DOHH2 (cell line): ENCODE results near the gene LBR.
"Not testable (repeated sequence)": the region's sequence is repeated elsewhere in the genome, so short reads cannot be mapped to it uniquely, and the experiment has no call there.

ENCODE experiments used
- H3F3A ChIP-seq: fragments of 200-600 bp; sonication (generic), shearing (Covaris generic); 2 replicates; pipeline ENCODE4 v1.6.0; 2016; ENCODE audit warnings: antibody characterized with exemption, mild to moderate bottlenecking; ENCODE audit not compliant: control insufficient read depth, insufficient read depth
- H3K27ac ChIP-seq: fragments of 200-600 bp; sonication (generic); 2 replicates; pipeline ENCODE4 v1.5.1; 2014; ENCODE audit warnings: low read depth, mild to moderate bottlenecking, low read length, moderate library complexity
- H3K27me3 ChIP-seq: fragments of 200-600 bp; sonication (generic); 2 replicates; pipeline ENCODE4 v1.6.1; 2014; ENCODE audit warnings: mild to moderate bottlenecking, low read length, mixed read lengths; ENCODE audit not compliant: control insufficient read depth
- H3K36me3 ChIP-seq: fragments of 200-600 bp; sonication (generic); 2 replicates; pipeline ENCODE4 v1.6.1; 2014; ENCODE audit warnings: mild to moderate bottlenecking, low read length, moderate library complexity, mixed read lengths; ENCODE audit not compliant: control insufficient read depth
- H3K4me1 ChIP-seq: fragments of 200-600 bp; sonication (generic); 2 replicates; pipeline ENCODE4 v1.6.1; 2014; ENCODE audit warnings: mild to moderate bottlenecking, low read length, mixed read lengths; ENCODE audit not compliant: control insufficient read depth
- H3K4me2 ChIP-seq: fragments of 200-600 bp; sonication (generic); 2 replicates; pipeline ENCODE4 v1.6.0; 2014; ENCODE audit warnings: mild to moderate bottlenecking, low read length, moderate library complexity
- H3K4me3 ChIP-seq: fragments of 200-600 bp; sonication (generic); 2 replicates; pipeline ENCODE4 v1.5.1; 2014; ENCODE audit warnings: mild to moderate bottlenecking, low read length, mixed read lengths
- H3K79me2 ChIP-seq: fragments of 200-600 bp; sonication (generic); 2 replicates; pipeline ENCODE4 v1.6.1; 2014; ENCODE audit warnings: mild to moderate bottlenecking, low read length, mixed read lengths; ENCODE audit not compliant: control insufficient read depth
- H3K9me2 ChIP-seq: fragments of 200-600 bp; sonication (generic); replicated peaks from 2 replicates; pipeline ENCODE4 v1.6.1; 2014; ENCODE audit warnings: mild to moderate bottlenecking, low read length, mixed read lengths; ENCODE audit not compliant: control insufficient read depth
- H3K9me3 ChIP-seq: fragments of 200-600 bp; sonication (generic); 2 replicates; pipeline ENCODE4 v1.6.1; 2014; ENCODE audit warnings: antibody characterized with exemption, low read length, mixed read lengths; ENCODE audit not compliant: control insufficient read depth, insufficient read depth
- H4K20me1 ChIP-seq: fragments of 200-600 bp; sonication (generic); 2 replicates; pipeline ENCODE4 v1.6.0; 2014; ENCODE audit warnings: low read depth, mild to moderate bottlenecking, antibody characterized with exemption, low read length, moderate library complexity; ENCODE audit not compliant: control insufficient read depth, insufficient read depth
- CTCF ChIP-seq: fragments of 200-600 bp; sonication (generic); IDR thresholded peaks from one replicate; pipeline ENCODE4 v1.5.1; 2014; ENCODE audit warnings: antibody characterized with exemption, mild to moderate bottlenecking, low read depth, low read length; ENCODE audit not compliant: poor library complexity, severe bottlenecking
- EZH2phosphoT487 ChIP-seq: fragments of 200-600 bp; sonication (generic); IDR thresholded peaks from 2 replicates; pipeline ENCODE4 v1.6.1; 2017; ENCODE audit warnings: borderline replicate concordance, mild to moderate bottlenecking, antibody characterized with exemption, low read length, moderate library complexity, mixed read lengths

Gene LBR

GRCh38 chr1:225476100-225476511 is 48.3 kb upstream of the LBR start:
- H3K27me3 ChIP-seq = peaks cover 10% of the 10 kb centered on the region; the same call in 1 of the 2 replicates
- no peaks in the 10 kb centered on the region for H3K9me3 ChIP-seq
- H3F3A ChIP-seq = no peaks in the 10 kb centered on the region
- no peaks in the 10 kb centered on the region for H3K9me2 ChIP-seq
- no peak overlapping the region for H3K4me3 ChIP-seq
- peaks cover 39% of the 10 kb centered on the region for H3K4me1 ChIP-seq
- no peak overlapping the region for H3K27ac ChIP-seq
- H3K4me2 ChIP-seq = no peak overlapping the region
- no peaks in the 10 kb centered on the region for H4K20me1 ChIP-seq
- TF ChIP-seq EZH2phosphoT487 (no peak), CTCF (no peak)
- no peaks in the 10 kb centered on the region for H3K79me2 ChIP-seq
- H3K36me3 ChIP-seq = no peaks in the 10 kb centered on the region

GRCh38 chr1:225474986-225475820 is 47.4 kb upstream of the LBR start:
- H3K4me3 ChIP-seq = peak overlapping the region; percentile 48
- TF ChIP-seq CTCF (peak; percentile 100), EZH2phosphoT487 (no peak)

GRCh38 chr1:225474439-225474985 is 46.7 kb upstream of the LBR start:
- peaks cover 6% of the 10 kb centered on the region; the same call in 1 of the 2 replicates for H3K27me3 ChIP-seq
- H3K36me3 ChIP-seq = no peaks in the 10 kb centered on the region
- no peak overlapping the region for H3K27ac ChIP-seq
- H3K9me3 ChIP-seq = no peaks in the 10 kb centered on the region
- H4K20me1 ChIP-seq = no peaks in the 10 kb centered on the region
- no peak for TF ChIP-seq CTCF
- TF ChIP-seq EZH2phosphoT487 = no peak
- no peak overlapping the region for H3K4me2 ChIP-seq
- no peaks in the 10 kb centered on the region for H3F3A ChIP-seq
- no peak overlapping the region for H3K4me3 ChIP-seq
- peaks cover 28% of the 10 kb centered on the region for H3K4me1 ChIP-seq
- no peaks in the 10 kb centered on the region for H3K79me2 ChIP-seq
- no peaks in the 10 kb centered on the region for H3K9me2 ChIP-seq

More at GRCh38 chr1:225474986-225475820, 47.4 kb upstream of the LBR start:
- Histone ChIP-seq H3K4me1 (peaks cover 30% of the 10 kb centered on the region), H3K79me2 (no peaks in the 10 kb centered on the region), H3K9me3 (no peaks in the 10 kb centered on the region), H4K20me1 (no peaks in the 10 kb centered on the region), H3K4me2 (peak overlapping the region; percentile 51), H3K9me2 (no peaks in the 10 kb centered on the region), H3K27me3 (peaks cover 6% of the 10 kb centered on the region; the same call in 1 of the 2 replicates), H3K27ac (no peak overlapping the region), H3F3A (no peaks in the 10 kb centered on the region), H3K36me3 (no peaks in the 10 kb centered on the region)

GRCh38 chr1:225473676-225474438 is 46.0 kb upstream of the LBR start:
- H3K27ac ChIP-seq, H3K27me3 ChIP-seq, H3K79me2 ChIP-seq, H3K9me2 ChIP-seq, H3K36me3 ChIP-seq, H3F3A ChIP-seq, H3K4me3 ChIP-seq, H3K9me3 ChIP-seq, H4K20me1 ChIP-seq, H3K4me2 ChIP-seq: not testable (repeated sequence)
- H3K4me1 ChIP-seq = peaks cover 23% of the 10 kb centered on the region

GRCh38 chr1:225473266-225473665 is 45.4 kb upstream of the LBR start:
- not testable (repeated sequence) for H3K27me3 ChIP-seq, H3F3A ChIP-seq, H3K36me3 ChIP-seq, H3K4me3 ChIP-seq, H3K27ac ChIP-seq, H3K4me2 ChIP-seq, H3K9me3 ChIP-seq, H3K9me2 ChIP-seq, H4K20me1 ChIP-seq, H3K79me2 ChIP-seq
- peaks cover 21% of the 10 kb centered on the region for H3K4me1 ChIP-seq
